PC-9 (cell line): Measurements from ENCODE around the gene PPP1R3C.

ENCODE experiments used
- CTCF ChIP-seq: fragments of 200-600 bp; sonication (generic); conservative IDR thresholded peaks from 2 replicates; pipeline ENCODE4 v1.6.1; 2017; ENCODE audit warnings: mixed run types, antibody characterized with exemption, mild to moderate bottlenecking, moderate library complexity
- EZH2 ChIP-seq: fragments of 200-600 bp; sonication (generic); IDR thresholded peaks from 2 replicates; pipeline ENCODE4 v1.8.0; 2017; ENCODE audit warnings: antibody characterized with exemption, low read depth

GRCh38 chr10:91589658-91590035 is 43.2 kb downstream of the PPP1R3C start:
- TF ChIP-seq CTCF (no peak), EZH2 (no peak)
